ENCODE data around the gene MAPK1IP1L.

The MAPK1IP1L gene

DNA sequence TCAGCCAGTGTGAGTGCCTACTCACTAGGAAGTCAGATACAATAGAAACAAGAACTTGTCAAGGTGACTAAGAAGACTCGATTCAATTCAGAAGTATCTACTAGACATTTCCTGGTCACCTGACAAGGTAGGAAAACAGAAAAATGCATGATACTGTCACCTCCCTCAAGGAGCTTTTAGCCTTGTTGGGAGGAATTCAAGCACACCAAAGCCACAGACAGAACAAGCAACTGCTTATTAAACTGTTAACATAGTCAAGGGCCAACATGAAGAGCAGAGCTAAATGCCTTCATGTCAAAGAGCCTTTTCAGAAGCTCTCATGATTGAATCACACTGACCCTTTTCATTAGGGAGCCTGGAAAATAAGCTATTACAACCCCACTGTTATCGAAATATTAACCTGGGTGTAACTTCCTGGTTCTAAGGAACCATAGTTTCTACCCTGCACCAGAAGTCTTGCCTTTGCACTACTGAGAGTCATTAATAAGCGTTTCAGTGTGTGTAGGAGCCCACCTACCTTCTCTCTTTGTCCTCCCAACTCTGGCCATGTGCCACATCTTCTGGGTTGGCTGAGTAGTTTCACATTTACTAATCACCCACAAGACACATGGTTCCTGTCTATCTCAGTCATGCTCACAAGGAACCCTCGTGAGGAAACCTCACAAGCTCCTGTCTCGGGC lies 46.6 kb downstream of the MAPK1IP1L start:
- H3K9me3 ChIP-seq (ENCODE audit: control insufficient read depth, insufficient read depth, low read length): no peaks in the 10 kb centered on the region
- no peaks in the 10 kb centered on the region for H3F3A ChIP-seq (ENCODE audit: control insufficient read depth, insufficient read depth)
- H3K4me2 ChIP-seq (ENCODE audit: low read length): no peak overlapping the region

DNA sequence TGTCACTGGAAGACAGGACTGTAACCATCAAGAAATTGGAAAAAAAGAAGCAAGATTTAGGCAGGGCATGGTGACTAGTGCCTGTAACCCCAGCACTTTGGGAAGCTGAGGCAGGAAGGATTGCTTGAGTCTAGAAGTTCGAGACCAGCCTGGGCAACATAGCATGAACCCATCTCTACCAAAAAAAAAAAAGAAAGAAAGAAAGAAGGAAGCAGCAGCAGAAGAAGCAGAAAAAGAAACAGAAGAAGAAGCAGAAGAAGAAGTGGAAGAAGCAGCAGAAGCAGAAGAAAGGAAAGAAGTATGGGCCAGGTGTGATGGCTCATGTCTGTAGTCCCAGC lies 47.1 kb downstream of the MAPK1IP1L start:
- Histone ChIP-seq H3K9me2 (replicated peaks; ENCODE audit: control insufficient read depth, low read length) (no peaks in the 10 kb centered on the region), H4K20me1 (ENCODE audit: control insufficient read depth, insufficient read depth, low read depth, low read length) (no peaks in the 10 kb centered on the region), H3F3A (ENCODE audit: control insufficient read depth, insufficient read depth) (no peaks in the 10 kb centered on the region), H3K27me3 (ENCODE audit: control insufficient read depth, low read length) (no peaks in the 10 kb centered on the region), H3K4me1 (ENCODE audit: control insufficient read depth, low read length) (peaks cover 23% of the 10 kb centered on the region), H3K9me3 (ENCODE audit: control insufficient read depth, insufficient read depth, low read length) (no peaks in the 10 kb centered on the region), H3K27ac (ENCODE audit: low read depth, low read length) (no peak overlapping the region), H3K79me2 (ENCODE audit: control insufficient read depth, low read length) (no peaks in the 10 kb centered on the region), H3K36me3 (ENCODE audit: control insufficient read depth, low read length) (no peaks in the 10 kb centered on the region), H3K4me3 (ENCODE audit: low read length) (no peak overlapping the region), H3K4me2 (ENCODE audit: low read length) (no peak overlapping the region)
- no peak for TF ChIP-seq EZH2phosphoT487 (IDR thresholded peaks at IDR 0.05; ENCODE audit: borderline replicate concordance, low read length)
- no peak for TF ChIP-seq CTCF (IDR thresholded peaks at IDR 0.05; ENCODE audit: low read depth, low read length, poor library complexity, severe bottlenecking)

More for the DNA sequence above, 46.6 kb downstream of the MAPK1IP1L start:
- Histone ChIP-seq H3K4me3 (ENCODE audit: low read length) (no peak overlapping the region), H3K36me3 (ENCODE audit: control insufficient read depth, low read length) (no peaks in the 10 kb centered on the region), H4K20me1 (ENCODE audit: control insufficient read depth, insufficient read depth, low read depth, low read length) (no peaks in the 10 kb centered on the region), H3K27ac (ENCODE audit: low read depth, low read length) (no peak overlapping the region), H3K9me2 (replicated peaks; ENCODE audit: control insufficient read depth, low read length) (no peaks in the 10 kb centered on the region), H3K79me2 (ENCODE audit: control insufficient read depth, low read length) (no peaks in the 10 kb centered on the region), H3K27me3 (ENCODE audit: control insufficient read depth, low read length) (no peaks in the 10 kb centered on the region), H3K4me1 (ENCODE audit: control insufficient read depth, low read length) (peaks cover 18% of the 10 kb centered on the region)
- TF ChIP-seq EZH2phosphoT487 (IDR thresholded peaks at IDR 0.05; ENCODE audit: borderline replicate concordance, low read length) (no peak), CTCF (IDR thresholded peaks at IDR 0.05; ENCODE audit: low read depth, low read length, poor library complexity, severe bottlenecking) (no peak)

GRCh38 chr14:55099756-55100155 lies 48.3 kb downstream of the MAPK1IP1L start:
- Histone ChIP-seq H3K4me3 (ENCODE audit: low read length) (no peak overlapping the region), H3K9me2 (replicated peaks; ENCODE audit: control insufficient read depth, low read length) (no peaks in the 10 kb centered on the region), H3F3A (ENCODE audit: control insufficient read depth, insufficient read depth) (no peaks in the 10 kb centered on the region), H4K20me1 (ENCODE audit: control insufficient read depth, insufficient read depth, low read depth, low read length) (no peaks in the 10 kb centered on the region), H3K9me3 (ENCODE audit: control insufficient read depth, insufficient read depth, low read length) (peaks cover 8% of the 10 kb centered on the region), H3K27me3 (ENCODE audit: control insufficient read depth, low read length) (no peaks in the 10 kb centered on the region), H3K4me2 (ENCODE audit: low read length) (no peak overlapping the region), H3K27ac (ENCODE audit: low read depth, low read length) (no peak overlapping the region), H3K36me3 (ENCODE audit: control insufficient read depth, low read length) (no peaks in the 10 kb centered on the region), H3K4me1 (ENCODE audit: control insufficient read depth, low read length) (peaks cover 30% of the 10 kb centered on the region), H3K79me2 (ENCODE audit: control insufficient read depth, low read length) (no peaks in the 10 kb centered on the region)
- TF ChIP-seq CTCF (IDR thresholded peaks at IDR 0.05; ENCODE audit: low read depth, low read length, poor library complexity, severe bottlenecking): no peak
- no peak for TF ChIP-seq EZH2phosphoT487 (IDR thresholded peaks at IDR 0.05; ENCODE audit: borderline replicate concordance, low read length)
